GM20431 (cell line): Measurements from ENCODE around the gene KSR1.

Experiments
- in situ Hi-C: fragments of 300-500 bp; cut with MseI, MboI; formaldehyde crosslinking; loops from one replicate; pipeline ENCODE4 v1.15.0; 2020; ENCODE audit warnings: low sequenced_read_pairs; ENCODE audit not compliant: unreplicated experiment

The KSR1 gene

DNA sequence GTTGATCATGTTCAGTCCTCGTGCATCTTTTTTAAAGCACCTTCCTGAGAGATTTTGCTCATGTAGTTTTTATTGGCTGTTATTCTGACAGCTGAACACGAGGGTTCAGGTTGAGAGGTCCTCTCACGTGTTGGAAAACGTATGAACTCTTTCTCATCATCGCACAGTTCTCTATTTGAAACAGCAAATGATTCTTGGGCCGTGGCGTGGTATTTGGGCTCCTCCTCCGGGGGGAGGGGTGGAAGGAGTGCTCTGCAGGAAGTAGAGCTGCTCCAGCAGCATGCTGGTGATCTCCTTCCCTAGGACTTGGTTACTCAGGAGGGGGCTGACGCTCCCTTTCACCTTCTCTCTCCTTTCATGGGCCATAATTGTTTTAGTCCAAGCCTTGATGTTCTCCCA is 70.4 kb downstream of the KSR1 start:
- in situ Hi-C loops = no loop called here

DNA sequence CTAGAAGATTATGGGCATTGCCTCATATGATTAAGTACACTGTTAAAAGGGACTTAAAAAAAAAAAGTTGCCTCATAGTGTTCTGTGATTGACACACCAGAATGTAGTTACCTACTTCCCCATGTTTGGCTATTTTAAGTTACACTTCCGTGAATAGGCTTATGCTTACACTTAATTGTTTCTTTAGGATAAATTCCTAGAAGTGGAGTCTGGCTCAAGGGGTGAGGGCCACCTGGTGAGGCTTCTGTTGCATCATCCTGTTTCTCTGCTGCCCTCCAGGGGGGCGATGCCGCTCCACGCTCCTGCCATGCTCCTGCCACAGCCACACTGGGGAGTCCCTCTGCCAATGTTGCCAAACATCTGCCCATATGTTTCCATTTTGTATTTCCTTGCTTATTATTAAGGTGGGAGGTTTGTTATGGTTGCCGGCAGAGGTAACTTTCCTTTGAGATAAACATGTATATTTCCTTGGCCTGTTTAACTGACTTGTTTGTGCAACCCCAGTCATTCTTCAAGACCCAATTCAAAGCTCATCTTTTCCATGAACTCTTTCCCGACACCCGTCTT is 73.1 kb downstream of the KSR1 start:
- in situ Hi-C loops = no loop called here

DNA sequence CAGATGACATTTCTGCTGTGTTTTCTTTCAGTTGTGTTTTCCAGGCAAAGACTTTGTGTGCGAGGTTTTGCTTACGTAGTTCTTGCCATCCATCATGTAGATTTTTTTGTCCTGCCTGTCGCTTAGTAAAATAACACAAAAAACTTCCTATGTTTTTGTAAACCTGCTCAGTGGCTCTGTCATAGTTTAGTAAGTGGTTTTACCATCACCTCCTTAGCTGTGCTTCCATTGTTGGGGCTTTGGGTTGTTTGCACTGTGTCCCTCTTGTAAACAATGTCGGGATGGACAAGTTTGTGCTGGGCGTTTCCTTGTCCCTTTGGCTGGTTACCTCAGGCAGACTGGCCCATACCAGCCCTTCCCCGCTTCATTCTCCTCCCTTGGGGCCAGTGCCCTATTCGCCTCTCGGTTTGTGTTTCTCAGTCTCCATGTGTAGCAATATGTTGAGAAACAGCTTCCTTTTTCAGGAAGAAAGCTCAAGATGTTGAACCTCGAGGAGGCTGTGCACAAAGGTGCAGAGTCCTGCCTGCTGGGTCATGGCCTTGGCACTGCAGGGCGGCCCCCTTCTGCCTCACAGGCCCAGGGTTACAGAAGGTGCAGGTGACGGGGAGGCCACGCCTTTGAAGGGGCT is 74.6 kb downstream of the KSR1 start:
- in situ Hi-C loops = no loop called here

DNA sequence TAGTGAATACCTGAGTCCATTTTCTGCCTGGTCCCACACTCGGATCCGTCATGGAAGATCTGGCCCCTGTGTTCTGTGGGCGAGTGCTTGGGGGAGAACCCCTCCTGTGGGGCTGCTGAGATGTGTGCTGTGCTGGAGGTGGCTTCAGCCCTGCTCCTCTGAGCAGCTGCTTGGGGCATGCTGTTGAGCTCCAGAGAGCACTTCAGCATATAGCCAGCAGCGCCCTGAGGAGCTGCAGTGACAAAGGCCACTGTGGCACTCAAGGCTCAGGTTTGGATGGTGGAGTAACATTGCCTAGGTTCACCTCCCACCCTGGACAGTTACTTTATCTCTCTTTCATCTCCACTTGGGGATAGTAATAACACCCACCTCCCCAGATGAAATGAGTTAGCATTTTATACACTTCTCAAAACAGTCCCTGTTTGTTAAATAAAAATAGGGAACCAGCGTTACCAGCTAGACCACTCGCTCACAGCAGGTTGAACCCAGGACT is 75.3 kb downstream of the KSR1 start:
- in situ Hi-C loops = no loop called here

DNA sequence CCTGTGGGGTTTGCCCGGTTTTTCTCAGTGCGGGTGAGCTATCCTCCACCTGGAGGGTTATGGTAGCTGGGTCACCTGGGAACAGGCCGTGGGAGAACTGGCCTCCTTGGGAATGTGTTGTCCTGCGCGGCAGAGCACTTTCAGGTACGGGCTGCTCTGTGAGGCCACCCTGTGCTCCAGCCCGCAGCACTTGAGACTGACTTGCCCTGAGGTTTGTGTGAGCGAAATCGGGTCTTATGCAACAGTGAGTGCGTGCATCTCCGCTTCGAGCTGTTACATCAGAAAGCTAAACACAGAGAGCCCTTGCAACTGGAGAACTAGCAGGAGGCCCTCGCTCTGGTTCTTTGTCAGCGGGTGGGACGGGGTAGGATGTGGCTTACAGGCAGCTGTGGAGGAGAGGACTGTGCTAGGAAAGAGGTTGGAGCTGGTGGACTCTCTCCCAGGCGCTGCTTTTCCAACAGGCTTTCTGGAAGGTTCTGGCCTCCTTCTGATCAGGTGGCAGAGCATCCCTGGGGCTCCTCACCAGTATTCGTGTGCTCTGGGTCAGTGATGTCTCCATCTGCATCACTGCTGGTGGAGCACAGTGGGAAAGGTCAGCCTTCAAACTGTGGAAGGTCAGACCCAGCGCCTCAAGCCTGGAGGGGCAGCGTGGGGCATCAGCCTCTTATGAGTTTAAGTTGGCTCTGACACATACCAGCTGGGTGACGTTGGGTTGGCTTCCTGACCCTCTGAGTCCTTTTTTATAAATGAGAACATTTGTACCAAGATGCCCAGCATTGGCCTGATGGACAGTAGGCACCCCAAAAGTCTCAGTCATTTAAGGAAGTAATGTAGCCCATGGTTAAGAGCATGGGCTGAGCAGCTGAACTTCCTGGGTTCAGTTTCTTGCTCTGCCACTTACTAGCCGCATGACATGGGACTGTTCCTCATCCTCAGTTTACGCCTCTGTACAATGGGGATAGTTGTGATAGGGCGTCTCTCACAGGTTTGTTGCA is 76.3 kb downstream of the KSR1 start:
- in situ Hi-C loops = no loop called here

DNA sequence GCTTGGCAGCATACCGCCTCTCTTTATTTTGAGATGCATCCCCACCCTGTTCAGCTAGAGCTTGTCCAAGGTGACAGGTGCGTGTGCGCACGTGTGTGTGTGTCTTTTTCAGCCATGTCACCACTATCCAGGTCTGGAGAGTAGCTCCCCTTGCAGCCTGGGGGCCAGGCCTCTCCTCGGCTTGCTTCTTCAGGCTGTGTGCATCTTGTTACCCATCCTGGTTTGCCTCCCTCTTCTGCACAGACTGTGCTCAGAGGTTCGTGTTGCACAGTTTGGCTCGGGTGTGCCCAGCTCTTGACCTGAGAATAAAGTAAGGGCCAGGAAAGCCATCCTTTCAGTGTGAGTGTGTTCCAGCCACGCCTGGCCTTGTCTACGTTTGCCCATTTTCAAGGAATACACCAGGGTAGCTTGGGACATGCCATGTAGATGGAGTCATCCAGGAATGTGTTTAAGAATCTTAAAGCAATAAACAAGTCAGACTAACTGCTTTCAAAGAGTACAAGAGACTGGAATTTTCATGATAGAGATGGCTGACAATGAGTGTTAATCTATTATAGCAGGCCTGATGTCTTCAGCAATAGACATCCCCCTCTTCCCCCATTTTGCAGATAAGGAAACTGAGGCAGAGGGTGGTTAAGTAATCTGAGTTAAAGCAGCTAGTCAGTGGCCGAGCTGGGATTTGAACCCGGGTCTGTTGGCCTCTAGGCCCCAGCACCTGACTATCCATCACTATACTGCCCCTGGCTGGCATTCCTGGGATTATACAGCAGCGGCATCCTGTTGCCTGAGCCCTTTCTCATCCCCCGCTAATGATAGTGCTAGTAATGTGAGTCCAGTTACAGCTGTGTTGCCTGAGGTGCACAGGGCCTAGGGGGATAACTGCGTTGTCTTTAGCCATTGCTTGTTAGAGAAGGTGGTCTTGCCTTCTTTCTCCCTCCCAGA is 77.9 kb downstream of the KSR1 start:
- in situ Hi-C loops = no loop called here

DNA sequence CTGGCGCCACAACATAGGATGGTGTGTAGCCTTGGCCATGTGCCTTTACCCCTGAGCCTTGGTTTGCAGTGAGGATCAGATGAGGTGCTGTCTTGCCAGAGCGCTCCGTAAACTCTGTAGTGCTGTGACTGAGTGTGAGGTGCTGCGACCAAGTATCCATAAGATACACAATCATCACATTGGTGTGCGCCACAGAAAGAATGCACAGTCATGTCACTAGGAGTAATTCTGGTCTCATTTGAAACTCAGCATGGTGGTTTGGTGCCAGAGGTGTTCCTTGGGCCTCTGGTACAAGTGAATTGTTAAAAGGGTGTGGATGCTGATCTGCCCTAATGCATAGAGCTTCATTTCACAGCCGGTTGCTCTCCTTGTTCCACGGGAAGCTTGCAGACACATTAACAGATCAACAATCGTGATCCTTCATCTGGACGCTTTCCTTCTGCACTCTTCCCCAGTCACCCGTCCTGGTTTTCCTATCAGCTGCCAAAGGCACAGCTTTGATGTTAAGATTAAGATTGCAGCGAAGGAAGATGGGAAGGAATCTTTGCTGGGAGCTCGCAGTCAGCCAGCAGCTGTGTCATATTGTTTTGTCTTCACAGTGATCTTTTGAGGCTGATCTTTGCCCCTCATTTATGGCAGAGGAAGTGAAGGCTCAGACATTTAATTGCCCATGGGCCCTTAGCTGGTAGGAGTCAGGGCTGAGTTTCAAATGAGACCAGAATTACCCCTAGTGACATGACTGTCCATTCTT is 79.1 kb downstream of the KSR1 start:
- in situ Hi-C loops = no loop called here

DNA sequence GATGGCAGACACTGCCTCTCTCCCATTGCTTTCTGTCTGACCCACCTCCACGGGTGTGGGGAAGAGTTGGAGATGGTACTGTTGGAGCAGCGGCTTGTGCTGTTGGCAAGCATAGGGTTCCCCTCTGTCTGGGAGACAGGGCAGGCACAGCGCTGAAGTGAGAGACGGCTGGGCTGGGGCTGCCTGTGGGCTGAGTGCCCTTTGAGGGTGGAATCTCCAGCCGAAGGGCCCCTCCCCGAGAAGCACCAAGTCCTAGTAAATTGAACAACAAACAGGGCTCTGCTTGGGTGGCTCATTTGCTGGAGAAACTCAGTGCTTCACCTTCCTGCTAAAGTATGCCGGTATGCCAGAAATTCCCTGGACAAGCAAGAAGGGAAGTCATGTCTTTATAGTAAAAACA is 79.7 kb downstream of the KSR1 start:
- in situ Hi-C loops = no loop called here

DNA sequence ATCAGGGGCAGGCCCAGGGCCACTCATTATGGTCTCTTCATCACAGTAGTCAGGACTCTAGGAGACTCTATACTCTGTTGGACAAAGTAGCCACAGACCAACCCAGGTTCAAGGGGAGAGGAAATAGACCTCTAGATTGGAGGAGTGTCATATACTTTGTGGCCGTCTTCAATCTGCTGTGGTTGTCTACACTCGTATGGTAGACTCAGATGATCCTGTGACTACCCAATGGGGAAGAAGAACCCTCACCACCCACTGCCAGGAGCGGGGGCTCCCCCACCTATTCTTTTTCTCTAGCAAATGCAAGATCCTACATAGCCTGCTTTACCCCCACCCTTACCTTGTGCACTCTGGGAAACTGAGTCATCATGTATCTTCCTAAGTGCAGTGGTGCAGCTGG is 80.5 kb downstream of the KSR1 start:
- in situ Hi-C loops = no loop called here

DNA sequence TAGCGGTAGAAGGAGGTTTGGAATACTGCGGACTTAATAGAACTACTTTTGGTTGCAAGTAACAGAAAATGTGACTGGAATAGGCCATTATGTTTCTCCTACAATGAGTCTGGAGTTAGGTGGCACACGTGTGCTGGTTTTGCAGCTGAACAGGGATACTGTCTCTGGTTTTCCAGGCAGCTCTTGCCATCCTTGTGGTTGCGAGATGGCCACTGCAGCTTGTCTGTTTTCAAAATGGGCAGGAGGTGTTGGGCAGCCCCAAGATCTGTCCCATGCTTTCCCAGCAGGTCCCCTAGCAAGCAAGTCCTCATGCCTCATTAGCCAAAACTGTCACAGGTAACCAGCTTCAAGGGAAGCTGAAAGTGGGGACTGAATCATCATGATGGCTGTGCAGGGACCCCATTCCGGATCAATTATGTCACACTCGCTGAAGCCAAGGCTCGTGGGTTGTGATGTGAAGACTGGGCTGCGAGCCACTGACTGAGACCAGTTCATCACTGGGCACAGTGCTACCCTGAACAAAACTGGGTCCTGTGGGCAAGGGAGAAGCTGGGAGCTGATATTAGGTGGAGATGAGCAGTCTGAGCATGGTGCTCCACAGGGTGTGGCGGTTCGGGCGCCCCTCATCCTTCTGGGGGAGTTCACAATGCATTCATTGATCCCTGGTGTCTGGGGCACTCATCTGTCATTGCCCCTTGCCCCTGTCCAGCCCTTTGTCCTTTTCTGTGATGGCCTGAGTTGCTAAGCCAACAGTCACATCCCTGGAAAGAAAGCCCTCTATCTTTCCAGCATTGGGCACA is 82.1 kb downstream of the KSR1 start:
- in situ Hi-C loops = no loop called here

DNA sequence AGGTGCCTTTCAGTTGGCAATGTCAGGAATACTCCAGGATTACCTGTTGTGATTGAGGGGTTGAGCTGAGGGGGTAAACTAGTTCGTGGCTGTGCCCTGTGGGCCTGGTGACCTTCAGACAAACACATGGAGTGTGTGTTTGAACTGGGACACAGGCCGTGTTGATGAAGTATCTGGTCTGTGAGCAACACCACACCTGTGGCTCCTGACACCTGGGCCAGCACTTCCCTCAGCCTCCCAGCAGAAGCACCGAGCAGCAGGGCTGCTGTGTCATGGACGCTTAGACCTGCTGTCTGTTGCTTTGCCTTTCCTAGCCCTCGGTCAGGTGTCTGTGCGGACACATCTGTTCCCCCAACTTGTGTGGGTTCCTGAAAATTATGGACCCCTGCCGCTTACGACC is 82.9 kb downstream of the KSR1 start:
- in situ Hi-C loops = no loop called here

DNA sequence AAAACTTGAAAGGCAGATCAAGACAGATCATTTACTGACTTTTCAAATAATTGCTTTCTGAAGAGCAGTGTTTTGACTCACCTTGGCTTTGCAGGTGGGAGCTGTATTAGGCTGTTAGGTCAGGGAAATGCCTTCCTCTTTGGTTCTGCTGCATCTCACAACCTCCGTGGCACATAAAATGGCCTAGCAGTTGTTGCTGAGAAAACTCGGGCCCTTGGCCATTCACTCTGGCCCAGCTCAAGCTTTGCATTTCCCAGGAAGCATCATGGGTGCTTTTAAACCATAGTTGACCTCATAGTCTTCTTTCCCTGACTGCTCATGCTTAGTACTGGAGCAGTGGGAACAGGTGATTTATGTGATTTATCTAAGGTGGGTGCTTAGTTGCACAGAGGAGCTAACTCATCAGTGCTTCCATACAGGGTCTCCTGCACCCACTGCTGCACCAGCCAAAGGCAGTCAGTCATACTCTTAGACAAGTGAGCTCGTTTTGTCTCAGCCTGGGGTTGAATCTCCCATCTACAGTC is 83.6 kb downstream of the KSR1 start:
- in situ Hi-C loops = no loop called here

DNA sequence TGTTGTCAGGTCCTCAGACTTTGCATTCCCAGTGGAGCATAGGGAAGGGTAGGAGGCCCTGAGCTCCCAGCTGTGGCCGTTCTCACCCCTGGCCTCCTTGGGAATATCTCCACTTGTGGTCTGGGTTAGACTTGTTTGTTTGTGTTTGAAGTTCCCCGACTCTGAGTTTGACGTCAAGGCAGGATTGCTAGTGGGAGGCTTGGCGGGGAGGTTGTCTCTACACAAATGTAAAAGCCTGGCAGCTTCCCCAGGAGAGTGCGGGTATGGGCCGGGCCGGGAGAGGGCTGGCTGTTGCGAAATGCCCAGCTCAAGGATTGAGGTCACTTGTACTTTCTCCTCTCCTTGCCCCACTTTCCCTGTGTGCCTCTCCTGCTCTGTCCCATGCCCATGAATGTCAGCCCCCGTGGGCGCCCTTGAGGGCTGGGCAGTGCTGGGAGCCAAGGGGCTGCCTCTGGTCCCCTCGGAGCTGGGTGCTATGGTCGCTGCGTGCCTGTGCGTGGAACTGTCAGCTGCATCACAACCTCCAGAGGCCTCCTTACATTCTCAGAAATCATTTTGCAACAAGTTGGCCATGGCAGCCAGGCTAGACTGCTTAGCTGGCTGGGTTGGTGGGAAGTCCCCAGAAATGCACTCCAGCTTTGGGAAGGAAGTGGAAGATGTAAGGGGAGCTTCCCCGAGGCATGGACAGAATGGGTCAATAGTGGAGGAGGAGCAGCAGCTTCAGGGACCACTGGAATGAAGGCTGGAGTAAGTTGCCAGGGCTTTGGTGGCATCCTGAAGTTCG is 84.3 kb downstream of the KSR1 start:
- in situ Hi-C loops = no loop called here

DNA sequence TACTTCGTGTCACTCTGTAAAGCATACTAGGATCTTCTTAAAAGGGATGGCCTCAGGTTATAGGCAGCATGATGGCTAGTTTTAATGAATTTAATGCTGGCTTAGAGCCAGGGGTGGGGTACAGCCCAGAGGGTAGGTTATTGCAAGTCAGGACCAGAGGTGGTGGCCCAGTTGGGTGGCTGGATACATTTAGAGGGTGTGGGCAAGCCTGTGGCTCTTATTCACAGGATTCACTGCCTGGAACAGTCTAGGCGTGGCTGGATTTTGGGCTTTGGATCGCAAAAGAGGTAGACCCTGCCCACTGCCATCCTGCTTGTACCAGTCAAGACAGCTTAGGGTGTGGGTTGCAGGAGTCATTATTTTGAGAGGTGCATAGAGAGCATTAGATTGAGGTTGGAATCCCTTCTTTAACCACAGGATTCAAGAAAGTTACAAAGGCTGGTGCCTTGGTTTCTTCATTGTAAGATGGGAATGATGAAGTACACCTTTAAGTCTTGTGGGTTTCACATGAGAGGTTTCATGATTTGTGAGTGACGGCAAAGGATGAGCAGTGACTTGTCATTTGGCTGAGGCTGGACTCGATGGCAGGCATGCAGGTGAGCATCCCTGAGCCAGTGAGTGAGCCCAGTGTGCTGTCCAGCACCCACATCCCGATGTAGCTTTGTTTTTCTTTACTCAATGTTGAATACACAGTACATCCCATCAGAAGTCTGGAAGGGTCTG is 85.2 kb downstream of the KSR1 start:
- in situ Hi-C loops = no loop called here

DNA sequence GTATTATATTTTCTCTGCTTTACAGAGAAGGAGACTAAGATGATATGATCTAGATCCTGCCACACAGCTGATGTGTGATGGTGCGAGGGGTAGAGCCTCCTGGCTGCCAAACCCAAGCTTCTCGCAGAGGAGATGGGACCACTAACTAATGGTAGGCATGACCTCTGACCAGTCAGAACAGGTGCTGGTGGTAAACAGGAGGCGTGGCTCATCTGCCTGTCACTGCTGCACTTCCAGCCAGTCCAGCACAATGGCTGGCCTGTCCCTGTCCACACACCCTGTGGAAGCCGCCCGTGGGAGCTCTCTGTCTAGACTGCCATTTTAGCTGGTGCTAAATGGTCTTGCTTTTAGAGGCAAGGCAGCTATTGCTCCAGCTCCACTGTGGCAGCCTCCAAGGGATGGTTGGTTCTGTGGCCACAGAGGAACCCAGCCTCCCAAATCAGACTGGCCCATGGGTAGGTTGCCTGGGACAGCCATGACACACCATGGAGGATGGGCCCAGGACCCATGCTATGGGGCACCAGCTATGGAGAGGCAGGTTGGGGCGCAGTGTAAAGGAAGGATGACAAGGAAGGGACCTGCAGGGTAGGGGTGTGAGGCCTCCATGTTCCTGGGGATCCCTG is 86.7 kb downstream of the KSR1 start:
- in situ Hi-C loops = no loop called here

DNA sequence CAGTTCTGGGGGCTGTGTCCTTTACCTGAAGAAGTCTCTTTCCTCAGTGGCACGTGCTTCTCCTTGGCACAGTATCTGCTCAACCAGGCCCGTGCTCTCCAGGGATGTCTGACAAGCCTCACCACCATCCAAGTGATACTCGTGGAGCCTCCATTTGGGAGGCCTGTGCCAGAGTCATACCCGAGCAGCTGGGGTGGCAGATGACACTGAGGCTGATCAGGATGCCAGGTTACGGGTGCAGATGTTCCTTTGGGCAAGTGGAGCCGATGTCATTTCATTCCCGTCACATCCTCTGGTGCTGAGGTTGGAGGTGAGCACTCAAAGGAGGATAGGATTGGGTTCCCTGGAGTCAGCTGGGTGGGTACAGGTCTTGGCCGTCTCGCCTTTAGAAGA is 87.2 kb downstream of the KSR1 start:
- in situ Hi-C loops = no loop called here

DNA sequence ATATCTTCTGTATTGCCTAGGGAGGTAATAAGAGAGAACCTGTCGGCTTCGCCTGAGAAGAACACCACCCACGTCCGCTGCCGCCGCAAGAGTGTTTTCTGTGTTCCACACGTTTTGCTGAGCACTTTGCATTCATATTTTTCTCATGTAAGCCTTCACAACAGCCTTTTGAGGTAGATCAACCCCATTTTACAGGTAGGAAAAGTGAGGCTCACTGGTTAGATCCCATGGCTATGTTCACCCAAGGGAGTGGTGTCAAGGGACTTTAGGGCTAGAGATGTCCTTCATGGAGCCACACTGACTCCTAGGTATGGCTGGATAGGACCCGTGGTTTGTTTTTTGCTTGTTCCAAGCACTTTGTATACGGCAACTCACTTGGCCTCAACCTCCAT is 87.7 kb downstream of the KSR1 start:
- in situ Hi-C loops = no loop called here
